ENCODE measurements around the gene GNAO1.
A peak's percentile ranks its signal among the peaks of the same experiment; 100 is the strongest.

Gene GNAO1

DNA sequence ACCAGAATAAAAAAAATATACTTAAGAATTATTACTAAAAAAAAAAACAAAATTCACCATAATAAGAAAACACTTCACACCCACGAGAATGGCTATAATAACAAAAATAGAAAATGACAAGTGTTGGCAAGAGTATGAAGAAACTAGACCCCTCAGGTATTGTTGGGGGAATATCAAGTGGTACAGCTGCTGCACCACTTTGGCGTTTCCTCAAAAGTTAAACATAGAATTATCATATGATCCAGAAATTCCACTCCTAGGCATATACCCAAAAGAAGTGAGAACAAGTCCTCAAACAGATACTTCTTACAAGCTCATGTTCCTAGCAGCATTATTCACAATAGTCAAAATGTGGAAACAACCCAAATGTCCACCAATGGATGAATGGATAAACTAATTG lies 207.8 kb downstream of the GNAO1 start:
- POLR2A ChIA-PET = no interaction called here
- TF ChIP-seq CTBP1 (IDR thresholded peaks at IDR 0.05; ENCODE audit: borderline replicate concordance) (no peak), TARDBP (IDR thresholded peaks at IDR 0.05) (no peak), ZNF384 (IDR thresholded peaks at IDR 0.05) (no peak), HDGF (IDR thresholded peaks at IDR 0.05; ENCODE audit: borderline replicate concordance) (no peak), FOXM1 (IDR thresholded peaks at IDR 0.05; ENCODE audit: borderline replicate concordance) (no peak), BHLHE40 (IDR thresholded peaks at IDR 0.05; ENCODE audit: borderline replicate concordance) (no peak), FOXK2 (IDR thresholded peaks at IDR 0.05) (no peak), LEF1 (IDR thresholded peaks at IDR 0.05; ENCODE audit: borderline replicate concordance) (no peak), ARNT (IDR thresholded peaks at IDR 0.05) (no peak), SUZ12 (IDR thresholded peaks at IDR 0.05) (no peak), ELF4 (IDR thresholded peaks at IDR 0.05) (no peak), L3MBTL2 (conservative IDR thresholded peaks at IDR 0.05) (no peak), NFRKB (IDR thresholded peaks at IDR 0.05) (no peak), FOXA1 (IDR thresholded peaks at IDR 0.05) (no peak), PKNOX1 (IDR thresholded peaks at IDR 0.05) (no peak), SP1 (IDR thresholded peaks at IDR 0.05) (no peak)

DNA sequence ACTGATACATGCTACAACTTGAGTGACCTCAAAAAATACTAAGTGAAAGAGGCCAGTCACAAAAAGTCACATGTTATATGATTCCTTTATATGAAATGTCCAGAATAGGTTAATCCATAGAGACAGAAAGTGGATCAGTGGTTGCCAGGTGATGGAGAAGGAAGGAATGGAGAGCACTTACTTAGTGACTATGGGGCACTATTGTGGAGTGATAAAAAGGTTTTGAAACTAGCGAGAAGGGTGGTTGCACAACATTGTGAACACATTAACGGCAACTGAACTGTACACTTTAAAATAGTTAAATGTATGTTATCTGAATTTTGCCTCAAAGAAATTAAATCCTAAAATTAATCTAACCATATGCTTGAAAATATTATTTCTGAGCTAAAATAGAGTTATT lies 208.2 kb downstream of the GNAO1 start:
- no peak for DNase-seq (ENCODE audit: extremely low spot score)
- ChIA-PET POLR2A (no interaction called here), CTCF (no interaction called here)
- TF ChIP-seq SP1 (IDR thresholded peaks at IDR 0.05) (no peak), TARDBP (IDR thresholded peaks at IDR 0.05) (no peak), FOXK2 (IDR thresholded peaks at IDR 0.05) (no peak), BHLHE40 (IDR thresholded peaks at IDR 0.05; ENCODE audit: borderline replicate concordance) (no peak), NFRKB (IDR thresholded peaks at IDR 0.05) (no peak), ZNF384 (IDR thresholded peaks at IDR 0.05) (no peak), L3MBTL2 (conservative IDR thresholded peaks at IDR 0.05) (no peak), LEF1 (IDR thresholded peaks at IDR 0.05; ENCODE audit: borderline replicate concordance) (no peak), FOXA1 (IDR thresholded peaks at IDR 0.05) (no peak), ELF4 (IDR thresholded peaks at IDR 0.05) (no peak), ARNT (IDR thresholded peaks at IDR 0.05) (no peak), PKNOX1 (IDR thresholded peaks at IDR 0.05) (no peak), CTBP1 (IDR thresholded peaks at IDR 0.05; ENCODE audit: borderline replicate concordance) (no peak), HDGF (IDR thresholded peaks at IDR 0.05; ENCODE audit: borderline replicate concordance) (no peak), SUZ12 (IDR thresholded peaks at IDR 0.05) (no peak), FOXM1 (IDR thresholded peaks at IDR 0.05; ENCODE audit: borderline replicate concordance) (no peak)

More for the DNA sequence above, 207.8 kb downstream of the GNAO1 start:
- no peak for DNase-seq (ENCODE audit: extremely low spot score)
- CTCF ChIA-PET = no interaction called here

DNA sequence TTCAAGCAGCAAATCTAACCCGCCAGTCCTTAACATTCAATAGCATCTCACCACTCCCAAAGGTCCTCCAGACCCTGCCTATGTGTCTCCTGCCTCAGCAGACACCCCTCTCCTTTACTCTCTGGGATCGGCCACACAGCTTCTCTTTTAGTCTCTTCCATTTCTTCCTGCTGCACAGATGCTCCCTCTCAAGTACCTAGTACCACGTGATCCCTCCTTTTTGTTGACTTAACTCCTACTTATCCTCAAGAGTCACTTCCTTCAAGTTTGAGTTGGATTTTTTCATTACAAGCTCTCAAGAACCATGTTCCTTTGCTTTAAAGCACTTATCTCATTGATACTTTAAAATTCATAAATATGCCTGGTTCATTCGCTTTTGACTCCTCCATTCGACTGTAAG lies 209.2 kb downstream of the GNAO1 start:
- ChIA-PET POLR2A (no interaction called here), CTCF (no interaction called here)
- no peak for DNase-seq (ENCODE audit: extremely low spot score)
- TF ChIP-seq ZNF384 (IDR thresholded peaks at IDR 0.05) = no peak
- TF ChIP-seq SUZ12 (IDR thresholded peaks at IDR 0.05) = no peak
- no peak for TF ChIP-seq TARDBP (IDR thresholded peaks at IDR 0.05)
- TF ChIP-seq ELF4 (IDR thresholded peaks at IDR 0.05) = no peak
- no peak for TF ChIP-seq SP1 (IDR thresholded peaks at IDR 0.05)
- TF ChIP-seq BHLHE40 (IDR thresholded peaks at IDR 0.05; ENCODE audit: borderline replicate concordance) = no peak
- no peak for TF ChIP-seq FOXM1 (IDR thresholded peaks at IDR 0.05; ENCODE audit: borderline replicate concordance)
- no peak for TF ChIP-seq CTBP1 (IDR thresholded peaks at IDR 0.05; ENCODE audit: borderline replicate concordance)

DNA sequence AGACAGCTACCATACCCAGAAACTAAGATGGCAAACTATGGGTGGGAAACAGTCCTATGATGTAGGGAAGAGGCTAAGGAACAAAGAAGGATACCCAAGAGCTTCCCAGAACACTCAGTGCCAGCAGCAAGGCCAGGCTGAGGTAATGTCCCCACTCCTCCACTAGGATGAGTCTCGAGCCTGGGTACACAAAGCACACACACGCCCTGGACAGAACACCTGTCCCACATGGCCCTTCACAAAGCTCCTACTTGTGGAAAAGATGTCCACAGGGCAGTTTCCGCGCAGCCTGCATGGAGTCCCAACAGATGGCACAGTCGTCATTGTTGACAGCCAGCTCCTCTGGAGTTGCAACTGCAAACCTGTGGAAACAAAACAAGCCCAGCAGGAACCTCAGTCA lies 210.2 kb downstream of the GNAO1 start:
- ChIA-PET POLR2A (no interaction called here), CTCF (no interaction called here)
- TF ChIP-seq BHLHE40 (IDR thresholded peaks at IDR 0.05; ENCODE audit: borderline replicate concordance) (no peak), CTBP1 (IDR thresholded peaks at IDR 0.05; ENCODE audit: borderline replicate concordance) (no peak), ZNF384 (IDR thresholded peaks at IDR 0.05) (no peak), TARDBP (IDR thresholded peaks at IDR 0.05) (no peak)
- peak; percentile 53 for DNase-seq (ENCODE audit: extremely low spot score)

DNA sequence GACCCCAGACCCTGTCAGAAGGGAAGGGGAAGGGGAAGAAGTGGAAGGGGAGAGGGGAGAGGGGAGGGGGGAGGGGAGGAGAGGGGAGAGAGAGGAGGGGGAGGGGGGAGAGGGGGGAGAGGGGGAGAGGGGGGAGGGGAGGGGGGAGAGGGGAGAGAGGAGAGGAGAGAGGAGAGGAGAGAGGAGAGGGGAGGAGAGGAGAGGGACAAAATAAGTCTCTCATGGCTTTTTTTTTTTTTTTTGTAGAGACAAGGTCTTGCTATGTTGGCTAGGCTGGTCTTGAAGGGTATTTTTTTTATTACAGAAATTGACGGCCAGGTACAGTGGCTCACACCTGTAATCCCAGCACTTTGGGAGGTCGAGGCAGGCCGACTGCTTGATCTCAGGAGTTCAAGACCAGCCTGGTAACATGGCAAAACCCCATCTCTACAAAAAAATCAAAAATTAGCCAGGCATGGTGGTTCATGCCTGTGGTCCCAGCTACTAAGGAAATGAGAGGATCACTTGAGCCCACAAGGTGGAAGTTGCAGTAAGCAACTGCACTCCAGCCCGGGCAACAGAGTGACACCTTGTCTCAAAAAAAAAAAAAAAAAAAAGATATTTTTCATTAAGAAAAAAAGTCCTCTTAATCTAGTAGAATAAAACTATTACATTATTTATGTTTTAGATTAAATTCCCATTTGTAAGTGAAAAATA lies 214.8 kb downstream of the GNAO1 start:
- ChIA-PET CTCF (no interaction called here), POLR2A (no interaction called here)
- TF ChIP-seq TARDBP (IDR thresholded peaks at IDR 0.05) = no peak
- TF ChIP-seq ARNT (IDR thresholded peaks at IDR 0.05) = no peak
- TF ChIP-seq ZNF384 (IDR thresholded peaks at IDR 0.05) = no peak
- DNase-seq (ENCODE audit: extremely low spot score) = no peak
